ENCODE data around the gene DAD1.

The DAD1 gene

GRCh38 chr14:22580625-22581024, 8.4 kb downstream of the DAD1 start:
- DNase-seq (ENCODE audit: low read depth), result no peak
- no peak for TF ChIP-seq CTCF (conservative IDR thresholded peaks at IDR 0.05; ENCODE audit: control insufficient read depth, insufficient read depth, low read depth, low read length)
- no peak overlapping the region for H3K4me3 ChIP-seq (ENCODE audit: control insufficient read depth, low read depth, low read length)

- H3K4me3 ChIP-seq (ENCODE audit: control insufficient read depth, low read depth, low read length), result no peak overlapping the region
- TF ChIP-seq CTCF (conservative IDR thresholded peaks at IDR 0.05; ENCODE audit: control insufficient read depth, insufficient read depth, low read depth, low read length), result no peak
- DNase-seq (ENCODE audit: low read depth), result no peak
Measured at GRCh38 chr14:22579881-22580280, 9.1 kb downstream of the DAD1 start.

- H3K4me3 ChIP-seq (ENCODE audit: control insufficient read depth, low read depth, low read length), result no peak overlapping the region
- DNase-seq (ENCODE audit: low read depth), result peak; percentile 24
- TF ChIP-seq CTCF (conservative IDR thresholded peaks at IDR 0.05; ENCODE audit: control insufficient read depth, insufficient read depth, low read depth, low read length), result no peak
Measured at GRCh38 chr14:22579236-22579635, 9.8 kb downstream of the DAD1 start.

- H3K4me3 ChIP-seq (ENCODE audit: control insufficient read depth, low read depth, low read length), result no peak overlapping the region
- no peak for DNase-seq (ENCODE audit: low read depth)
- no peak for TF ChIP-seq CTCF (conservative IDR thresholded peaks at IDR 0.05; ENCODE audit: control insufficient read depth, insufficient read depth, low read depth, low read length)
Measured at GRCh38 chr14:22577334-22577908, 11.6 kb downstream of the DAD1 start.

GRCh38 chr14:22573804-22574203, 15.2 kb downstream of the DAD1 start:
- no peak for DNase-seq (ENCODE audit: low read depth)
- no peak overlapping the region for H3K4me3 ChIP-seq (ENCODE audit: control insufficient read depth, low read depth, low read length)
- no peak for TF ChIP-seq CTCF (conservative IDR thresholded peaks at IDR 0.05; ENCODE audit: control insufficient read depth, insufficient read depth, low read depth, low read length)

- DNase-seq (ENCODE audit: low read depth), result peak; percentile 30
- TF ChIP-seq CTCF (conservative IDR thresholded peaks at IDR 0.05; ENCODE audit: control insufficient read depth, insufficient read depth, low read depth, low read length), result no peak
- no peak overlapping the region for H3K4me3 ChIP-seq (ENCODE audit: control insufficient read depth, low read depth, low read length)
Measured at GRCh38 chr14:22572562-22573058, 16.4 kb downstream of the DAD1 start.
